NCI-H1930 (cell line): ENCODE measurements around the gene RFX8.
A peak's percentile ranks its signal among the peaks of the same experiment; 100 is the strongest.
"Not testable (repeated sequence)": the region's sequence is repeated elsewhere in the genome, so short reads cannot be mapped to it uniquely, and the experiment has no call there.

ENCODE experiments used
- DNase-seq, 2 experiments: peaks; one replicate each; lab custom pipeline; 2025; lab: John Stamatoyannopoulos, UW

The RFX8 gene

DNA sequence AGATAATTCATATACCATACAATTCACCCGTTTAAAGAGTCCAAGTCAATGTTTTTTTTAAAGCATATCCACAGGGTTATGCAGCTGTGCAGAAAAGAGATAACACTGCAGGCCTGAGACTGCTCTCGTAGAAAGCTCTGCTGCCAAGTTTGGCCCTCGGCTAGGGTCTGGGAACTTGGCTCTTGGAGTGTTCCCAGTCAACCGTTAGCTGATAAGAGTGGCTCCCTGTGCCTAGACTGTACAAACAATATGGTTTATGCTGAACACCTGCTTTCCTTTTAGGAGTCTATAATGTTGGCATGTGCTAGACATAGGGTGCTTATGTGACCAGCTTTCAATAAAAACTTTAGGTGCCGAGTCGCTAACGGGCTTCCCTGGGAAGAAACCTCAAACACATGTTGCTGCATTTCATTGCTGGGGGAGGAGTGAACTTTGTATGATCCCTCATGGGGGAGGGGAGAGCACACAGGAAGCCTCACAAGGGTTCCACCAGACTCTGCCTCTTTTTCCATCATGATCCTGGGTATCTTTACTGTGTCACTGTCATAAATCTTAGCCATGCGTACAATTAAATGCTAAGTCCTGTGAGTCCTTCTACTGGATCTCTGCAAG lies 34.7 kb downstream of the RFX8 start:
- no peak for DNase-seq

DNA sequence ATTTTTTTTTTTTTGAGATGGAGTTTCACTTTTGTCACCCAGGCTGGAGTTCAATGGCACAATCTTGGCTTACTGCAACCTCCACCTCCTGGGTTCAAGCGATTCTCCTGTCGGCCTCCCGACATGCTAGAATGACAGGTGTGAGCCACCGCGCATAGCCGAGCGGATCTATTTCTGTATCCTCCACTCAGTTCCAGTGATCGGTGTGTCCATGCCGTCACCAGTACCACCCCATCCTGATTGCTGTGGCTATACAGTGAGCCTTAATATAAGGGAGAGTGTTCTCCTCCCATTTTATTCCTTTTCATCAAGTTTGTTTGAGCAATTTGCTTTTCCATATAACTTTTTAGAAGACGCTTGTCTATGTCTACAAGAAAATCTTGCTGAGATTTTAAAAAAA lies 35.2 kb downstream of the RFX8 start:
- DNase-seq = no peak

DNA sequence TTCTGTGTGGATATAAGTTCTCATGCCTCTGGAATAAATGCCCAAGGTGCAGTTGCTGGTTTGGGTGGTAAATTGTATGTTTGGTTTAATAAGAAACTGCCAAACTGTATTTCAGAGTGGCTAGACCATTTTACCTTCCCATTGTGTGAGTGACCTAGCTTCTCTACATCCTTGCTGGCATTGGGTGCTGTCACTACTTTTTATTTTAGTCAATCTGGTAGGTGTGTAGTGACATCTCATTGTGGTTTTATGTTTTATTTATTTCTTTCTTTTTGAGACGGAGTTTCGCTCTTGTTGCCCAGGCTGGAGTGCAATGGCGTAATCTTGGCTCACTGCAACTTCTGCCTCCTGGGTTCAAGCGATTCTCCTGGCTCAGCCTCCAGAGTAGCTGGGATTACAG lies 36.4 kb downstream of the RFX8 start:
- DNase-seq = not testable (repeated sequence)

DNA sequence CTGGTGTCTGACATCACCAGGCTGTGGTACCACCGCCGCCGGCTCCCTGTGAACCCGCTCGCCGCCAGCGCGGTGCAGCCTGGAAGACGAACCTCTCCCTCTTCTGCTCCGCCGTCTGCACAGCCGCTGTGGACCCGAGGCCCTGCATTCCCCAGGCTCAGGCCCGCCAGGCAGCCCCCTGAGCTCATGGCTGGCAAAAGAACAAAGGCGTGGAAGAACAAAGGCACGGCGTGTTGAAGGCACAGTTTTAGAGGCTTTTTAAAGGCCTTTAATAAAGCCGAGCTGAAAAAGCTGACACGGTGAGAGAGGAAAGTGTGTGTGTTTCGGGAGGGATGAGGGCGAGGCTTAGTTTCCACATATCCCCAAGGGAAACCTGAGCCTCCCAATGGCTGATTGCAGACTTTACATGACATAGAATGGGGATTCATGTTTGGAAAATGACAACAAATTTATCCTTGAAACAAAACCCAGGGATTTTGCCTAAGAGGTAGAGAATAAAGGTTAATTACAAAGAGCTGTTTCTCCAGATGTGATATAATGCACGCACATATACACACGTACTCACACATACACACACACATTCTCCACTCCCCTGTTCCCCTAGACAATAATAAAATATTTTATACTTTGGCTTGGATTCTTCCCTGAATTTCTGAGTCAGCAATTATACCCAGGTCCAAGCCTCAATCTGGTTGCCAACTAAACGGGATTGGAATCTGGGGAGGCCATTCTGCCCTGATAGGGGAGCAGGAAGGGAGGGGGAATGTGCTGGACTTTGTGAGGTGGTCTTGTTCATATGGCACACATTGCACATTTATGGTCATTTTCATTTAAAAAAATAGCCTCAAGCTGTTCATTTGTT lies 39.7 kb downstream of the RFX8 start:
- no peak for DNase-seq

DNA sequence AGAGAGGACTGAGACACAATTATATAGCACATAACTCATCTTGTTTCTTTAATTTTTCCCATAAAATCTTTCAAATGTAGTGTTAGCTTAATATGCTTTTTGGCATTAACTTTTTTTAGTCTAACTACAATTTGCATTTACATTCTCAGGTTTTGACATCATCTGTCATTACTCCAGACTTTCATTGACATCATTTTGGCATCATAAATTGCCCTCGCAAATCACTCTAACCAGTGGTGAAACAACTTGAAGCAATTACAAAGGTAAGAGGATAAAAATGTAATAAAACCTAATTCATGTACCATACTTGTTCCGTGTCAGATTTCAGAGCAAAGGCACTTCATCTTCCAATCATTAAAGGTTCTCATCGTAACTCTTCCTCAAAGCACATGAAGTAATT lies 41.4 kb downstream of the RFX8 start:
- no peak for DNase-seq

DNA sequence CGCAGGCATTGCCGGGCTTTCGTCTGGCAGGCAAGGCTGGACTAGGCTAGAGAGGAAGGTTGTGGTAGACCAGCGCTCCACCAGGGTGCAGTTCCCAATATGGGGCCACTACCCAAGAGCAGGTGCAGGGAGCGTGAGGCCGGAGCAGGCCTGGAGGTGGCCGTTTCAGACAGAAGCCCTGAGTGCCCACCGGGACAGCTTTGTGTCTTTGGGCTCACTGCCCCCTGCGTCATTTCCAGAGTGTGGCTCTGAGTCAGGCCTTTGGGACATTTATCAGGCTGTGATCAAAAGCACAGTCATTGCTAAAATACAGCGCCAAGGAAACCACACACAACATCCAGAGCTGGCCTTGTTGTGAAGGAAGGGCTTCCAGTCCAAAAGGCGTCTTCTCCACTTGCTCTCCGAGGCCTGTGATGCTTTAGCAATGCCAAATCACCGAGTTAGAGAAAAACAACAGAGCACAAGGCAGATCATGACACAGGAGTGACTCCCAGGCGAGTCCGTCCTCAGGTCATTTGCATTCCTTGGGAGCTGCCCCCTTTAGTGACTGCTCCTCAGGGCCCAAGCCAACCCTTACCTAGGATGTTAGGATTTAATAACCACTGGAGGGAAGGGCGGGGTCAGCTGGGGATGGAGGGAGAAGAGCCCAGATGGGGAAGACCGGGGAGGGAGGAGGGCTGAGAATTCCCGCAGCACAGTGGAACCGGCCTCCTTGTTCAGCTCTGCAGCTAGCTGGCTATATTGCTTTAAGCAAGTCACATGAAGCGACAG lies 42.3 kb downstream of the RFX8 start:
- DNase-seq = no peak

DNA sequence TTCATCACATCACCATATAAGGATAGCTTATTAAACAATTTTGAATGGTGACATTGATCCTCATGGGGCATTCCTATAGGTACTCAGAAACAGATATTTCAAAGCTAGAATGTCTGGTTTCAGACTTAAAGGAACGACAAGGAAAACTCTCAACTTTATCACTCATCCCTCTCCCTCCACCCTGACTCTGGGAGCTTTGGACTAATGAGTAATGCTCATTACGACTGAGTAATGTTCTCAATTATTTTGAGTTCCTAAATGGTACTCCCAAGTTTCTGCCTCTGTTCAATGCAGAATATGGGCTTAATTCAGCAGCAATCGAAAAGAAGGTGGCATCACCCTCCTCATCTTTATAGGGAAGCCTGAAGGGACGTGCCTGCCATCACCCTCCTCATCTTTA lies 43.4 kb downstream of the RFX8 start:
- DNase-seq = no peak

DNA sequence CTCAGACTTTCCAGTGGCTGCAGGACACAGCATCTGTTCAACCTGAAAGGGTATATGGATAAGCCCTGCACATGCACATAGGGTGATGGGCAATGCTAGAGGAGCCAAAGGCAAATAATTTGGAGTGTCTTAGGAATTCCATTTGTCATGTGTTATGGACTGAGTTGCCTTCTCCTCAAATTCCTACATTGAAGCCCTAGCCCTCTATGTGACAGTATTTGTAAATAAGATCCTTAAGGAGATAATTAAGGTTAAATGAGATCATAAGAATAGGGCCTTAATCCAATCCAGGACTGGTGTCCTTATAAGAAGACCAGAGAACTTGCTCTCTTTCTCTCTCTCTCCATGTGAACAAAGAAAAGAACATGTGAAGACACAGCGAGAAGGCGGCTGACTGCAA lies 44.8 kb downstream of the RFX8 start:
- no peak for DNase-seq

DNA sequence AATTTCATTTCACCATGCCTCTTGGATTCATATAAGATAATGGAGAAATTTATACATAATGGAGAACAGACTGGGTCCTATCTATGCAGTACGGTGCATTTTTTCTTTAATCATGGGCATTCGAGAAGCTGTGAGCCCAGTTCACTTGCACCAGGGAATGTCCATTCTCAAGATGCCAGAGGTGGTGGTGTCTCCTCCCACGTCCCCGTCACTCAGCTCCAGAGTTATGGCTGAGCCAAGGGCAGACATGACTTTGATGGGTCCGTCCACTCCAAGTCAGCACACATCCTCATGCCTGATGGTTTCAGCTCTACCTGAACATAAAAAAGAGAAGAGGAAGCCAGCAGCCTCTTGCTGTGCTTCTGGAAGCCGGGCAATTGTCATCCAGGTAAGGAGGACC lies 45.5 kb downstream of the RFX8 start:
- DNase-seq = no peak

DNA sequence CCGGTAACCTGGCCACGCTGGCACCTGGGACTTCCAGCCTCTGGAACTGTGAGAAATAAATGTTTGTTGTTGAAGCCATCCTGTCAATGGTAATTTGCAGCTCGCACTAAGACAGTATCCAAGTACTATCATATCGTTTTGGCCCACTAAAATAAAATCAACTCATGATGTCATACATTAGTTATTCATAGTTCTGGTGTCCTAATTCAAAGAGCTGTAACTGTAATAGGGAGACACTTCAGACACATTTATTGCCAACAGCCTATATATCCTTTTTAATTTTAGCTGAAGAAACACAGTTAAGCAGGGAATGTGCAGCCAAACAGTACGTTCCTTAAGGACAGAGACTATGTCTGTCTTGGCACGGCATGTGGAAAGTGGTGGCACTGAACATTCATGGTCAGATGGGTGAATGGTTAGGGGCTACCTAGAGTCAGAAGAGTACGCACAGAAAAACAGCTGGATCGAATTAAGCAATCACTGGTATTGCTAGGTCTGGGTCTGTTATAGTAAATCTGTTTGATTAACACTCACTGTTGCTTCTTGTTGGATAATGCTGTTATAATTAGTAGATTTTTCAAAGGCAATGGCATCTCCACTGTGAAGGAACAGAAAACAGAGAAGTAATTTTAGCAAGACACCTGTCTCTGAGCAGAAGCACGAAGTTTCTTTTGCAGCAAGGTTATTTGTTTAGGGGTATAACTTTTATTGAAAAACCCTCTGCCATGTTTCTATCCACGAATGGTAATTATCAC lies 46.3 kb downstream of the RFX8 start:
- DNase-seq = no peak

DNA sequence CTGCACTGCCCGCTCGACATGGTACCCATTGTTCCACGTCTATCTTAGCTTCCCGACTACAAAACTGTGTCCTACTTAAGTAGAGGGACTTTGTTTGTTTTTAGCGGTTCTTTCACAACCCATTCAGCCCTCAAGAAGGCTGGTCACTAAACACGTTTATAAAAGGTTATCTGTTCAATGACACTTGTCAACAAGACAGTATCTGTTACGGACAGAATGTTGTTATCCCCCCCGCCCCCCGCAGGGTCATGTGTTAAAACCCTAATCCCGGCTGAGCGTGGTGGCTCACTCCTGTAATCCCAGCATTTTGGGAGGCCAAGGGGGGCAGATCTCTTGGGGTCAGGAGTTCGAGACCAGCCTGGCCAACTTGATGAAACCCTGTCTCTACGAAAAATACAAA lies 47.2 kb downstream of the RFX8 start:
- DNase-seq = no peak

DNA sequence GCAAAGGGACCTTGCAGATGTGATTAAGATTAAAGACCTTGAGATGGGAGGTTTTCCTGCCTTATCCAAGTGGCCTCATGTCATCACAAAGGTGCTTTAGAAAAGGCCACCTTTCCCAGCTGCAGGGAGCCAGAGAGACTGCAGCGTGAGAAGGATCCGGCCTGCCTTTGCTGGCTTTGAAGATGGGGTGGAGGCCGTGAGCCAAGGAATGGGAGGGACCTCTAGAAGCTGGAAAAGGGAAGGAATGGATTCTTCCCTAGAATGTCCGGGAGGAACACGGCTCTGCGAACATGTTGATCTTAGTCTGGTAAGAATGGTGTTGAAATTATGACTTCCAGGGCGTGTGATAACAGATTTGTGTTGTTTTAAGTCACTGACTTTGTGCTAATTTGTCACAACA lies 47.7 kb downstream of the RFX8 start:
- no peak for DNase-seq

DNA sequence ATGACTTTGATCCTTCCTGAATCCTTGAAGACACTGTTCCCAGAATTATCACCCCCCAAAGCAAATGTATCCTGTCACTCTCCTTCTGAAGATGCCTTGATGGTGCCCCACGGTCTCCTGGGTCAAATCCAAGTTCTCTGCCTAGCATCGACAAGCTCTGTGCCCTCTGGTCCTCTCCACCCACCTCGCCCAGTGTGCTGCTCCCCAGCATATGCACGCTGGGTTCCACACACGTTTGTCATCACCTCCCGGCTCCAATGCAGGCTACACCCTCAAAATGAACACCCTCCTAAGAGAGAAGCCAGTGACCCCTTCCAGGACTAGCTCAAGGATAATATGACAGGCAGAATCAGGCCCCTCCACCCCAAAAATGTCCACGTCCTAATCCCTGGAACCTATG lies 48.1 kb downstream of the RFX8 start:
- DNase-seq = no peak

DNA sequence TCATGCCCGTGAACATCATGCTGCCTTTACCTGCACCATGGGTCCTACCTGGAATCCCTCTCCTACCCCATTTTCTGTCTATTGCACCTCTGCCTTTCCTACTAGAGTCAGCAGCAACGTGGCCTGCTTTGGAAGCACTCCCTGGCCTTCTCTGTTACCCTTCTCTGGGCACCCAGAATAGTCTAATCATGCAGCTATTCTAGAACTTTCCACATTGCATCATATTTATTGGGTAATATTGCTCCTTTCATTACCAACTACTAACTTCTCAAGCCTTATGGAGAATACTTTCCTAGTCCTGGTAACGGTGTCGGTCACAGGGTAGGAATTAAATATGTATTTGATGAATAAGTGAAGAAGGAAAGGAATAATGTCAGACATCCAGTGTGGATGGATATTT lies 54.3 kb downstream of the RFX8 start:
- no peak for DNase-seq

DNA sequence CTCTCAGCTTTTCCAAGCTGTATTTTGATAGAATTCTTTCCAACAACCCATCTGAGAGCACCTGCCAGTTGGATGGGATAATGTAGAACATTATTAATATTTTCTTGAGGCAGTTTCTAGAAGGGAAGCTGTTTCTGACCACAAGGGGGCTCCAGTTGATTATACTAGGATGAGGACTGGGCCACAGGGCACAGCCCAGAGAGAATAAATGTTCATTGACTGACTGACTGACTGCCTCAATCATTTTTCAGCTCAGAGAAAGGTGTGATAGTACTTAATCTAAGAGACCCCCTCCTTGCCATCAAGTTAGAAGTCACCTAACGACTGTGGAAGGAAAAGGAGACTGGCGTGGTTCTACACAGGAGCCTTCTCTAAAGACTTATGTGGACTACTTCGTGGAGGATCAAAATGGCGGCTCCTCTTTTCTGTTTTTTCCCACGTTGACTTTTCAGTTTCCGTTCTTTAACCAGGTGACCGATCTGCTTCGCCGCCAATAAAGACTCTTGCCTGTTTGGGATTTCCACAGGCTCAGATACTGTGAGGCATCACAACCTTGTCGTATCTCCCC lies 55.7 kb downstream of the RFX8 start:
- peak; percentile 15 to 23 for DNase-seq

DNA sequence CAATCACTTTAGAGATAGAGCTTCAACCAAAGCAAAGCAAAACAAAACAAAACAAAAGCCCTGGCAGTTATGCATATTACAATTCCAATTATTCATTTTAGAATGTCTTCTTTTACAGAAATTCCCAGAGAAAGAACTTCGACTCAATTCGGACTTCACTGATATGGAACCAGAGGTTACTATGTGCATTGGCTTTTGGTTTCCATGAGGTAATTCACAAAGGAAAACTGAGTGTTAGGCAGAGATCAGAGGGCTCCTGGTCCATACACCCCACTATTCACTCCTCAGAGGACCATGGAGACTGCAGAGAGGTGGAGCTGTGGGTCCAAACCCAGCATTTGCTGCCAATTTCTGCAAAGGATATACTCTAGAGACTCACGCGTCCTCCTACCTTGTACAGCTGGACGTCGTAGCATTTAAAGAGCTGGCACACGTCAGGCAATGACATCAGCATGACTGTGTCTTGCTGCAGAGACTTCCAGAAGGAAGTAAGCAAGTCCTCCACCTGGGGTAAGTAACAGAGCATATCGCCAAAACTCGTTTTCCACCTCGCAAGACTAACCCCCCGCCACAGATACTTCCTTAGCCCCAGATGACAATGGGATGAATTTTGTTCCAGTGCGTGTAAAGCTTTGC lies 56.3 kb downstream of the RFX8 start:
- no peak for DNase-seq

DNA sequence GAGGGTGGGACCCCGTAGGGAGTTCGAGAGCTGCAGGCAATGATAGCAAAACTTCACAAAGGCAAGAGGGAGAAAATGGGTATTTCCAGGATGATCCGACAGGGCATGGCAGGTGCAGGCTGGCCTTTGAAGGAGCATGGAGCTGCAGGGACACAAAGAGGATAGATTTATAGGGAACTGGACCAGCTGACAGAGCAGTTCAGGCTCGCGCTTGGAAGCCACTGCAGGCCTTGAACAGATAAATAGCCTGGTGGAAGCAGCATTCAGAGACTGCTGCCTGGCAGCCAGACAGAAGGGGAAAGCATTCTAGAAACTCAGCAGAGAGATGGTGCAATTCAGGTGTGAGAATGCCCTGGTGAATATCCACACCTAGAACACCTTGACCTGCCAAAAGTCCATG lies 58.3 kb downstream of the RFX8 start:
- no peak for DNase-seq

DNA sequence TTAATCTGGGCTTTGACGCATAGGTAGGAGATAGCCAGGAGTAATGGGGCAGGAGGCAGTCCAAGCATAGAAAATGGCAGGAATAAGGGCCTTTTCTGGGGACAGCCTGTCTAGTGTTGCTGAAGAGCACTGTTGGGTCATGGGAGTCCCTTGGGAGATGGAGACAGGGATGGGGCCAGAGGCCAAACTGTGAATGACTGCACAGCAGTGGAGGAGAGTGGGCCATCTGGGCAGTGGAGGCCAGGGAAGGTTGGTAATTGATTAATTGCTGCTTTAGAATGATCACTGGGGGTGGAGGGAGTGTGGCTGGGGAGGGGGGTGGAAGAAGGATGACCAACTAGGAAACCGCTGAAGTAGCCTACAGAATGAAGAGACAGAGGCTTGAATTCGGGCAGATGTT lies 59.0 kb downstream of the RFX8 start:
- DNase-seq = no peak

DNA sequence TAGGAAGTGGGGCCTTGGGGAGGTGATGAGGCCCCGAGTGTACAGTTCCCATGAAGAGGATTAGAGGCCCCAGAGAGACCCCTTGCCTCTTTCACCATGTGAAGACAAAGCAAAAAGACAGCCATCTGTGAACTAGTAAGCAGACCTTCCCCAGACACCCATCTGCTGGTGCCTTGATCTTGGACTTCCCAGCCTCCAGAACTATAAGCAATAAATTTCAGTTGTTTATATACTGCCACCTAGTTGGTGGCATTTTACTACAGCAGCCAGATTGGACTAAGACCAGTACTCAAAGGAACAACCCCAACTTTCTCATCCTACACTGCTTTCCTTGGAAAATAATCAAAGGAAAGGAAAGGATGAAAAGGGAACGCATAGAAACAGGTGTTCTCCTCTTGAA lies 59.7 kb downstream of the RFX8 start:
- no peak for DNase-seq

DNA sequence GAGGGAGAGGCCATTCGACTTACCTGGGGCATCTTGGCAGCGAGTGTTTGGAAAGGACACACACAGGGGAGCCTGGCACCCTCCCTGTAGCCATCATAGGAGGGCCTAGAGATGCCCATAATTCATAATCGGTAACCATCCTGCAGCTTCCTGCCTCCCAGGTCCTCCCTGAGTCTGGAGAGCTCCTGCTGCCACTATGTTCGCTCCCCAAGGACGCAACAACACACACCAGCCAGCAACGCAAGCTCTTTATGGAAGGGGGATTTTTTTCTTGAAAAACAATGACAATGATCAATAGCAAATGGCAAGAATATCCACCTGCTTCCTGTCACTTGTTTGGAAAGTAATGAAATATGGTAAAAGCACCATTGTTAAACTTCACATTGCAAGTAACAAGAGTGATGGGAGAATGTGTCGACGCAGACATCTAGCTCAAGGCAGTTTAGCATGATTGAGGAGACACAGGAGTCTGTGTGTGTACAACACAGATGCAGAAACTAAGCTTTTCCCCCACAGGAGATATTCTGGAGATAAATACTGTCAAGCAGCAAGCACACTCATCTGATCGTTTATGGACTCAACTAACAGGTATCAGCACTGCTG lies 62.7 kb downstream of the RFX8 start:
- DNase-seq = no peak

DNA sequence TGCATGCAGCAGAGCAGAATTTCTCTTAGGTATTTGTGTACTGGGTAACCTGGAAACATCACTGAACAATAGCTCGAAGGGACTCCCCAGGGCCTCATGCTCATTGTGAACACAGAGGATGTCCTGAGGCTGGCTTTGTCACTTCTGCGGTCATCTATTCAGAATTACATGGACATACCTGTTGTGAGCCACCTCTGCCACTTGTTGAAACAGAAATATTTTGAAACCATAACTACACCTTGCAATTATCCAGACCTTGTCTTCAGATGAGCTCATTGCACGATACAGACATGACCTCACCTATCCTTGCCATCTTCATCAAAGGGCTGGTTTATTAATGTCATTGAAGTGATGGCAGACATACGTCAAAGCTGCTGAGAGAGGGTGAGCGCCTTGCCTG lies 64.2 kb downstream of the RFX8 start:
- peak; percentile 6 to 60 for DNase-seq
